ENCODE measurements around the gene SEMA3E.
"Not testable (repeated sequence)": the region's sequence is repeated elsewhere in the genome, so short reads cannot be mapped to it uniquely, and the experiment has no call there.

Gene SEMA3E

GRCh38 chr7:83484826-83485225, 164.1 kb downstream of the SEMA3E start:
- DNase-seq, result no peak

GRCh38 chr7:83484266-83484665, 164.7 kb downstream of the SEMA3E start:
- no peak for DNase-seq

DNA sequence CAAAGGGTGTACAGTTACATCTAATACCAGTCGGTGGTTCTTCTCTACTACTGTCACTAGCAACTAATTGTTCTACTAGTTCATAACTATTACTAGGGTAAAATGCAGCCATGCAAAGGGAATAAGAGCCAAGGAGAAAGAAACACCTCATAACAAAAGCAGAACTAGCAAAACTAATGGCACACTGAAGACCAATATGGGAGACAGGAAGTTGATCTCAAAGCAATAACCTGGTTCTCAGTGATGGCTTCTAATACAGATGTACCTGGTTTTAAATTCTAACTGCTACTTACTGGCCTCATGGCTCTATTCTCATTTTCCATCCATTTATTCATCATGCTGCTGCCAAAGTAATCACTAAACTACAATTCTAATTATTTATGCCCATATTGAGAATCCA, 170.3 kb downstream of the SEMA3E start:
- no peak for DNase-seq

- DNase-seq, result no peak
Measured at GRCh38 chr7:83476511-83477050, 172.4 kb downstream of the SEMA3E start.

- DNase-seq, result no peak
Measured at GRCh38 chr7:83475420-83475819, 173.5 kb downstream of the SEMA3E start.

GRCh38 chr7:83472376-83472775, 176.6 kb downstream of the SEMA3E start:
- no peak for DNase-seq

DNA sequence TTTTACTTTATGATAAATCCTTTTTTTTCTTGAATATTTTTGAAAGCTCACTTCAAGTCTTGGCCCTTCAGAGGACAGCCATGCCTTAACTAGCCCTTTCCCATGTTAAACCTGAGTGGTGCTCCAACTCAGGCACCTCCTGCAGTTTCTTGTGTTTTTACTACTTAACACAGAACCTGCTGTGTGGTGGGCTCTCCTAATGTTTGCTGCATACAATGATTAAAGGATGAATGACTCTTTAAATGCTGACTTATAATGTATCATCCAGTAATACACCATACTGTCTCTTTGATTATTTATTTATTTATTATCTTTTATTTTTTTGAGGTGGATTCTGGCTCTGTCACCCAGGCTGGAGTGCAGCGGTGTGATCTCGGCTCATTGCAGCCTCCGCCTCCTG, 179.4 kb downstream of the SEMA3E start:
- DNase-seq, result no peak

- DNase-seq, result no peak
Measured at GRCh38 chr7:83469076-83469475, 179.9 kb downstream of the SEMA3E start.

DNA sequence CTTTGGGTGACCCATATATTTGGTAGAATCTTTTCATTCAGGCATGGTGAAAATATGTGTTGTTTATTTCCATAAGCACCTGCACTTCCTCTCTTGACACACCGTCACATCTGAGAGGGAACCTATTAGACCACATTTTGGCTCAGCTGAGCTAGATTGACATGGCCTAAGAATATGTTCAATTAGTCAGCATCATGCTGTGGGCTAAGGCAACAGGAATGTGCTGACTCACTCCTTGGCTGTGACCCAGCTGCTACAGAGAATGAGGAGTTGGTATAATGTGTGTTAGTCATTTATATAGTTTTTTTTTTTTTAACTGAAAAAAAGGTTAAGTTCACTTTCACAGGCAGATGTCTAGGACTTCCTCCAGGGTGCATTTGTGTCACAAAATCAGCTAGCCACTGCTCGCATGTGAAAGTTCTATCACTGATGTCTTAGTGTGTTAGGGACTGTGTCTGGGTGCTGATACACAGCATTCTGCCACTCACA, 180.6 kb downstream of the SEMA3E start:
- DNase-seq, result no peak

DNA sequence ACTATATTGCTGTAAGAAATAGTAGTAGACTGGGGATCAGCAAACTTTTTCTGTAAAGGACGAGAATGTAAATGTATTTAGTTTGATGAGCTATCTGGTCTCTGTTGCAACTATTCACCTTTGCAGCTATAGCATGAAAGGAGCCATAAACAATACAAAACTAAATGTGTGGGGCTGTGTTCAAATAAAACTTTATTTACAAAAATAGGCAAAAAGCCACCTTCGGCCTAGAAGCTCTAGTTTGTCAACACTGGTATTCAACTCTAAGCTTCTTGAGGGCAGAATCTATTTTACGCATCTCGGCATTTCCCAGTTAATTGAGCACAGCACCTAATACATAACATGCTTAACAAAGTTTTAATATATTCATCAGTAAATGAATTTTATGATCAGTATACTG, 181.4 kb downstream of the SEMA3E start:
- no peak for DNase-seq

DNA sequence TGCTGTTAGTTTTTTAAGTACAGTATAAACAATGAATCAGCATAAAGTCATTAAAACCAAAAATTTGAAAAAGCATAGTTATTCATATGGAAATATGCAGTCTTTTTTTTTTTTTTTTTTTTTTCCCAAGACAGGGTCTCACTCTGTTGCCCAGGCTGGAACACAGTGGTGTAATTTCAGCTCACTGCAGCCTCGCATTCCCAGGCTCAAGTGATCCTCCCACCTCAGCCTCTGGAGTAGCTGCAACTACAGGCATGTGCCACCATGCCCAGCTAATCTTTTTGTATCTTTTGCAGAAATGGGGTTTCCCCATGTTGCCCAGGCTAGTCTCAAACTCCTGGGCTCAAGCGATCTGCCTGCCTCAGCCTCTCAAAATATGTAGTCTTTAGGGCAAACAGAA, 182.0 kb downstream of the SEMA3E start:
- DNase-seq, result no peak

GRCh38 chr7:83466187-83466923, 182.6 kb downstream of the SEMA3E start:
- no peak for DNase-seq

DNA sequence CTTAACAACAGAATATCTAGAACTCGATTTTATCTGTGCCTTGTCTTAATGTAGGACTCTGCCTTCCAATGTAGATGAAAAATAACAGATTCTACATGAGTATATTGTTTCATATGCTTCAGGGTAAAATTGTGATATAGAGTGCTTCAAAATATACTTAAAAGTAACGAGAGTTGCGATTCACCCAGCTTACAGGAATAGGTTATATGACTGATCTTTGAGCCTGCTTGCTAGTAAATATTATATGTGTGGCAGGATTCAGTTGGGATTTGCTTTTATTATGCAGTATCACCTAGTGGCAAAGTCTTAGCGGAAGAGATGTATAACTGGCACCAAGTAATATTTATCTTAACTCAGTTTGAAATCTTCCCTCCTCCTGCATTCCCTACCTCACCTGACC, 183.3 kb downstream of the SEMA3E start:
- DNase-seq, result no peak

GRCh38 chr7:83461820-83462219, 187.1 kb downstream of the SEMA3E start:
- DNase-seq, result not testable (repeated sequence)

- DNase-seq, result not testable (repeated sequence)
Measured at GRCh38 chr7:83459930-83460653, 188.8 kb downstream of the SEMA3E start.

DNA sequence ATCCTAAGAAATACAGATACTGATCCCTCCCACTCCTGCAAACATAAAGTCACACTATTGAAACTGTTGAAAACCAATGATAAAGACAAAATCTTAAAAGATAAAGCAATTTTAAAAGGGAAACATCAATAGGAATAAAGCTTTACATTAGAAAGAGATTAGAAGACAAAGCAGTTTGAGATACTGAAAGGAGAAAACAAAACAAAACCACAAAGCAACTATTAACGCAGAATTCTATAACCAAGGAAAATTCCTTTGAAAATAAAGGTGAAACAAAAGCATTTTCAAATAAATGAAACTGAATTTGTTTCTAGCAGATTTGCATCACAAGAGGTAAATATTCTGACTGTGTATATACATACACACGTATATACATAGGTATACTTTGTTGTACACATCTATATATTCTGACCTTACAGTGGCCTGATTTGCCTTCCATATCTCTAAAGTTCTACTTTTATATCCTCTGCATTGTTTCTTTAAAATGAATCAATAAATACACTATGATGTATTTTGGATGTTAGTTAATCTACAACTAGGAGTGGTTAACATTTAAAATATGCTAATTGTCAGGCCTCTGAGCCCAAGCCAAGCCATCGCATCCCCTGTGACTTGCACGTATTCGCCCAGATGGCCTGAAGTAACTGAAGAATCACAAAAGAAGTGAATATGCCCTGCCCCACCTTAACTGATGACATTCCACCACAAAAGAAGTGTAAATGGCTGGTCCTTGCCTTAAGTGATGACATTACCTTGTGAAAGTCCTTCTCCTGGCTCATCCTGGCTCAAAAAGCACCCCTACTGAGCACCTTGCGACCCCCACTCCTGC, 189.6 kb downstream of the SEMA3E start:
- not testable (repeated sequence) for DNase-seq

DNA sequence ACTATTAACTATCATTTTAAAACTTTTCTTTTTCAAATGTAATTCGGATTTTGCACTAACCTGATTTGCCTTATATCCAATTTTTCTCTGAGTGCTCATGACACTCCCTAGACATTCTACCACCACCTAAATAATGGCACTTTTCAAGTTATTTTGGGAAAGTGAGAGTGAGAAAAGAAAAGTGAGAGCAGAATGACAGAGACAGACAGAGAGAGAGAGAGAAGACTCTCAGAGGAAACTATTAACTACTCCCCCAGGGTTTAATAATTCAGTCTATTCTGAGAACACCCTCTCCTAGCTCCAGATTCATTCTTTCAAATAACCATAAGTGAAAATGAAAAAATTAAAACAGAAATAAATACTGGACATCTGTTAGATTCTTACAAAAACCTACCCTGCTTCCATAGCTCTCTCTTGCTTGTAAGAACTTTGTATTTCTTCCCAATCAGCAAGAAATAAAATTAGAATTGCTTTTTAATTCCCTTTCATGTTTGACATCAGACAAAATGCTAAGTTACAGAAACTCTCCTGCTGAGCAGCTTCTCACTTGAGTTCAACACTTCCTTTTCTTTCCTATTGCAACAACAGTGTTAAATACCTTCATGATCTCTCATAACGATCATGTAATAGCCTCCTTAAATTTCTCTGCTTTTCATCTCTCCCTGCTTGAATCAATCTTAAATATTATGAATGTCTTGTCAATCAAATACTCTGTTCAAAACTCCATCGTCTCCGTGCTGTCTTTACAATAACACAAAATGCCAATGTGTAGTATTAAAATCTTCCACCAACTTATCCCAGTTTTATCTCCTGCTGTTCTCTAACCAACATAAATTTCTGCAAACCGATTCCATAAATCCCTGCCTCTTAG, 191.7 kb downstream of the SEMA3E start:
- DNase-seq, result no peak

GRCh38 chr7:83456413-83456812, 192.5 kb downstream of the SEMA3E start:
- DNase-seq, result no peak

- DNase-seq, result no peak
Measured at GRCh38 chr7:83455612-83456011, 193.3 kb downstream of the SEMA3E start.

DNA sequence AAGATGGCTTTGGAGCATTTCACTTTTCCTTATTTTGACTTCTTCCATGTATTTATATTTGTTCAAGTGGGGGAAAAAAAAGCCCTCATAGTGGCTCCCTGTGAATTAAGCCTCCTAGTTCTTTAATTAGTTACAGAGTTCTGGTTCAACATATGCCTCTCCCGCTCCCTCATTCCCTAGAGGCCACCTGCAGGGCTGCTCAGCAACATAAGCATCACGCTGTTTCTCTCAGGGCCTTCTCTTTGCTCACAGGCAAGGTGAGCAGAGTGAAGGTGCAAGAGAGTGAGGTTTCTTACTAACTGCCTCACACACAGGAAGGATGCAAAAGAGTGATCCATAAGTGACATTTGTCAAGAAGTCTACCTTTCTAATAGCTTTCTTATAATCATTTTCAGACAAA, 196.7 kb downstream of the SEMA3E start:
- DNase-seq, result no peak

GRCh38 chr7:83451501-83452045, 197.4 kb downstream of the SEMA3E start:
- DNase-seq, result no peak

DNA sequence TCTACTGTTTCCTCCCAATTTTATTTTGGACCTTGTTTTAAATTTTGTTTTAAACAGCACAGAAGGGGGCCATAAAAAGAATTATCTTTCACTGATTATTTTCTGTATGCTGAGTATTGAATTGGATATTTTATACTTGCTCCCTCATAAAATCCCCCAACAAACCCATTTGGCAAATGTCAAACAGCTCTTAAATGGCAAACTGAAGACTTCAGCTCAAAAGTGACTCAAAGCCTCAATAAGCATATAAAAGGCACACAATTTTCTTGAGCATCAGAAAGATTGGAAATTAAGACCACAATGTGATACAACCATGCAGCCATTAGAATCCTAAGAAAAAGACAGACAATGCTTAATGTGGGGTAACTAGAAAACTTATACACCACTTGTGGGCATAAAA, 199.2 kb downstream of the SEMA3E start:
- DNase-seq, result no peak
